Inflammatory macrophage (primary cell): ENCODE results near the gene SLC38A10.
A peak's percentile ranks its signal among the peaks of the same experiment; 100 is the strongest.

ENCODE experiments used
- DNase-seq, 2 donors: peaks; one replicate each; pipeline ENCODE4 v3.0.0-alpha.2; 2020 to 2022

SLC38A10 gene

GRCh38 chr17:81222906-81223761 is 72.0 kb downstream of the SLC38A10 start, which contains the start of gene CEP131:
Gene CEP131 (minus strand): TSS chr17:81222965. CDS start chr17:81220056, 2,909 bp downstream.
- DNase-seq, result peak; percentile 98 to 99

GRCh38 chr17:81222620-81222905 is 72.5 kb downstream of the SLC38A10 start:
- DNase-seq, result no peak

DNA sequence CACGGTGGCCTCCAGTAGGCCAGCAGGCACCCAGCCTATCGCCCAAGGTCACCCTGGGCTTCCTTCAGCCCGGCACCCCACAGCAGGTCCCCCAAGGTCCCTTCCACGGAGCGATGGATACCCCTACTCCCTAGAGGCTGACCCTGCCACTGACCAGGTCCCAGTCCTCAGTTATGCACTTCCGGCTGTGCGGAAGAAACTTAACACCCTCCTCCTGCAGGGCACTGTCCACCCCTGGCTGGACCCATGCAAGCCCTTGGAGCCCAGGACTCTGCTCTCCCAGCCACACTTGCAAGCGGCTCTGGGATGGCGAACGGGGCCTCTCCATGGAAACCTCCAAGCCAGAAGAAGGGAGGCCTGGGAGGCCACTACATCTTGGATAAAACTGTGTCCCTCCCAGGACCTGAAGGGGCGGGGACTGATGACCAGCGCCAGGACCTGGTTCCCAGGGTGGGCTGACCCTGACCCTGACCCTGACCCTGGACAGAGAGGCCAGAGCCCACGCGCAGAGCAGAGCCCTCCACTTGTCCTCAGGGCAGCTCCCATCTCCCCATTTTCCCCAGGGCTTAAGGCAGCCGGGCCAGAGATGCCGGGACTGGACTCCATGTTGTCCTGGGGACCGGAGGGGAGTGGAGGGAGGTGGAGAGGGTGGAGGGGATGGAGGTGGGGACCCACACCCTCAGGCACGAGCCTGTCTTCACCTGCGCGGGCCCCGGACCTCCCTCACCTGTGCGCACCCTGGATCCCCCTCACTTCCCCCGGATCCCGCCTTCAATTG is 73.1 kb downstream of the SLC38A10 start:
- no peak for DNase-seq

- no peak for DNase-seq
Measured at GRCh38 chr17:81221371-81221841, 73.7 kb downstream of the SLC38A10 start.

GRCh38 chr17:81219476-81220180 is 75.5 kb downstream of the SLC38A10 start:
- no peak for DNase-seq

DNA sequence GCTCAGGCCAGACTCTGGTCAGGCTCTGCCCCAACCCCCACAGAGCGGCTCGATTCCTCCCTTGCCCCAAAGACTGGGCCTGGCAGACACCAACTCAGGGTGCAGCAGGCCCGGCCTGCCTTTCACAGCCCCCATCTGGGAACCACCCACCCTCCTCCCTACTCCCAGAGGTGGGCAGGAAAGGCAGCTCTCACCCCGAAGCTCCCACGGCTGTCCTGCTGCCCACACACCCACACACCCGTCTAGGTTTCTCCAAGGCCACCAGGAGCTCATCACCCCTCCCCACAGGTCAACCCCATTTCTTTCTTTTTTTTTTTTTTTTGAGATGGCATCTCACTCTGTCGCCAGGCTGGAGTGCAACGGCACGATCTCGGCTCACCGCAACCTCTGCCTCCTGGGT is 76.1 kb downstream of the SLC38A10 start:
- DNase-seq, result no peak

DNA sequence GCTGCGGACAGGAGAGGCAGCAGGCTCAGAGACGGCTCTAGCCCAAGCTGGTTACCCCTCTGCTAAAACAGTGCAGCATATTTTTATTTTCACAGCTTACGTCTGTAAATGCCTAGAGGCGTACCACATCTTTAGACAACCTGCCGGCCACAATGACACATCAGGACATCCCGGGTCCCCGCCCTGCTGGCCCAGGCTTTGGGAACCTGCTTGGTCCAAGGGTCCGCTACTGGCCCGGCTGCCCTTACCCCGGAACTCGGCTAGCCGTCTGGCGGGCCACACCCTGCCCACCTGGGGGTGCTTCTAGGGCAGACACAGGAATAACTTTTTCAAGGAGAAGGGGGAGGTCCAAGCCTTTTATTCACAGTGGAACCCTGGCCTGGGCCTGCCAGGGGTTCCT is 76.6 kb downstream of the SLC38A10 start:
- DNase-seq, result no peak

DNA sequence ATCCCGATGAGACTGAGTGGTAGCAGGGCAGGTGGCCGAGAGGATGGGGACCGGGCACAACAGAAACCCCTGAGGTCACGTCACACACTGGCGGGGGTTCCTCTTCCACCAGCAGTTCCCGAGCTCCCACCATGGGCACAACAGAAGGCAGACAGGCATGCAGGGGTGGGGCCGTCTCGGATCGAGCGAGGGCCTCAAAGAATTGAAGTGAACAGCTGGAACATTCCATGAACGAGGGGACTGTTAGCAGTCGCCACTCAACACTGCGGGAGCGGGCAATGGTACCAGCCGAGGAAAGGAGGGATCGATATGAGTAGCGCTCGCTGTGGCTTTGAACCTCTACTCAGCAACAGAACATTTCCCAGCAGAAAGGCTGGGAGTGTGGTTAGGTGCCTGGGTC is 77.6 kb downstream of the SLC38A10 start:
- no peak for DNase-seq

GRCh38 chr17:81213978-81214377 is 81.1 kb downstream of the SLC38A10 start:
- no peak for DNase-seq

DNA sequence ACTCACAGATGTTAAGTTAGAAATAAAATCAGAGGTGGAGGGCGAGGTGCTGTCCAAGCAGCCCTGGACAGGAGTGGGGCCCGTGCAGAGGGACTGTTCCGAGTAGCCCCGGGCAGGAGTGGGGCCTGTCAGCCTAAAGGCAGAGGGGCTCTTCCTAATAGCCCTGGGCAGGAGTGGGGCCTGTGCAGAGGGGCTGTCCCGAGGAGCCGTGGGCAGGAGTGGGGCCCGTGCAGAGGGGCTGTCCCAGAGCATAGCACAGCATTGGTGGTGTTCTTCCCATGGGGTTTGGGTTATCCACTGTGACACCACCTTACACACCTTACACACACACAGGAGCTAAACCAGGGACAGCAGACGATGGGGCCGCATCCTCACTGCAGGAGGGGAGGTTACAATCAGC is 82.7 kb downstream of the SLC38A10 start:
- DNase-seq, result no peak

- peak in 1 of 2 donors; percentile 21 for DNase-seq
Measured at GRCh38 chr17:81210868-81211267, 84.2 kb downstream of the SLC38A10 start.

GRCh38 chr17:81210466-81210865 is 84.6 kb downstream of the SLC38A10 start:
- no peak for DNase-seq

DNA sequence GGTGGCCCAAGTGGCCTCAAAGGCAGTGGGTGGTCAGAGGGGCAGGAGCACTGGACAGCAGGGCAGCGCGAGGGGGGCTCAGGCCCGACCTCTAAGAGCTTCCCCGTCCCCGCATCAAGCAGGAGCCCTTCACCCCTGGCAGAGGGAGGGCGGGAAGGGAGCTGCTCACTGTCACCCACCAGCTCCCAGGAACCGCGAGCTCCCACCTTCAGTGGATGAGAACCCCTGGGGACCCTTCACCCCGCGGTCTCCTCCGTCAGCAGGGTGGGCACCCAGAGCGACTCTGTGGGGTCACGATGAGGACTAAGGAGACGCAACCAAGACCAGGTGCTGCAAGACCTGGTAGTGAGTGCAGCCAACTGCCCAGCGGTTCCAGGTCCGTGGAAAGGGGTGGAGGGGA is 86.0 kb downstream of the SLC38A10 start:
- DNase-seq, result no peak

GRCh38 chr17:81208651-81209050 is 86.5 kb downstream of the SLC38A10 start:
- no peak for DNase-seq

- DNase-seq, result no peak
Measured at GRCh38 chr17:81207610-81208581, 87.2 kb downstream of the SLC38A10 start.

DNA sequence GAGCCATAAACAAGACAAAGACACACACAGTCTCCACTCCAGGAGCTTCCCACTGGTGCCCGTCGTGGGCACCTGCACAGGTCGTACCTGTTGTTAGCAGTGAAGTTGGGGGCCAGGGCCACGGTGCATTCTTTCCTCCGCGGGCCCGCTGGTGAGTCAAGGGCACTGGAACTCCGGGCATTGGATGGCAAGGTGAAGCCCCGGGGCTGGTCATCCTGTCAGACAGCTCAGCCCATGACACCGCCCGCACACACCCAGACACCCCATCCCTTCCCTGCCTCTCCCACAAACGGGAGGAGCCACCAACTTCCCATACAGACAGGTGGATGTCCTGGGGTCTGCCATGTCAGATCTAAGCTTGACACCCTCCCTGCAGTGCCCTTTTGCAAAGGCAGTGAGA is 88.5 kb downstream of the SLC38A10 start:
- no peak for DNase-seq

- DNase-seq, result no peak
Measured at GRCh38 chr17:81206166-81206565, 88.9 kb downstream of the SLC38A10 start.

- DNase-seq, result no peak
Measured at GRCh38 chr17:81204578-81204977, 90.5 kb downstream of the SLC38A10 start.

DNA sequence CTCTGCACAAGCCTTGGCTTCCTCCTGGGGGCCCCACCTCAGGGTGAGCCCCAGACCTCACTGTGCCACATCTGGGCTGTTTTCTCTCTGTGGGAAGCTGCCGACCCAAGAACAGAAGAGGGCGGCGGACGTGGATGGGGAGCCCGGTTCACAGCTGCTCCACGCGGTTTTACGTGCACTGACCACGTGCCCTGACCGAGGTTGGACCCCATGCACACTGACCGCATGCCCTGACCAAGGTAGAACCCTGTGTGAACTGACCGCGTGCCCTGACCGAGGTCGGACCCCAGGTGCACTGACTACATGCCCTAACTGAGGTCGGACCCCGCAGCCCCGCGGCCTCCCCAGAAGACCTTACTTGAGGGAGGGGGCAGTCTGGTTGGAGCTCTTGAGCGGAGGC is 92.0 kb downstream of the SLC38A10 start:
- DNase-seq, result no peak

GRCh38 chr17:81202318-81202717 is 92.8 kb downstream of the SLC38A10 start:
- DNase-seq, result no peak

GRCh38 chr17:81200695-81201580 is 94.2 kb downstream of the SLC38A10 start:
- peak; percentile 90 to 91 for DNase-seq
